GM11168 (cell line): ENCODE data around the gene MAP3K9.
"Not testable (repeated sequence)": the region's sequence is repeated elsewhere in the genome, so short reads cannot be mapped to it uniquely, and the experiment has no call there.

Source experiments
- in situ Hi-C: fragments of 300-500 bp; cut with MboI; formaldehyde crosslinking; loops from one replicate; pipeline ENCODE4 v1.12.0; 2022; ENCODE audit warnings: low sequenced_read_pairs; ENCODE audit not compliant: unreplicated experiment

Gene MAP3K9

GRCh38 chr14:70706177-70706576 lies 103.1 kb downstream of the MAP3K9 start:
- in situ Hi-C loops: no loop called here

GRCh38 chr14:70704960-70705359 lies 104.4 kb downstream of the MAP3K9 start:
- in situ Hi-C loops: no loop called here

GRCh38 chr14:70703621-70704168 lies 105.6 kb downstream of the MAP3K9 start:
- in situ Hi-C loops: not testable (repeated sequence)

GRCh38 chr14:70702161-70702560 lies 107.2 kb downstream of the MAP3K9 start:
- in situ Hi-C loops: no loop called here

GRCh38 chr14:70701610-70702009 lies 107.7 kb downstream of the MAP3K9 start:
- in situ Hi-C loops: no loop called here

GRCh38 chr14:70700955-70701585 lies 108.2 kb downstream of the MAP3K9 start:
- in situ Hi-C loops: no loop called here

- in situ Hi-C loops: no loop called here
These were observed 109.7 kb downstream of the MAP3K9 start for GRCh38 chr14:70699646-70700045.

GRCh38 chr14:70698288-70698687 lies 111.0 kb downstream of the MAP3K9 start:
- in situ Hi-C loops: no loop called here

GRCh38 chr14:70697701-70698100 lies 111.6 kb downstream of the MAP3K9 start:
- in situ Hi-C loops: no loop called here

GRCh38 chr14:70696026-70696425 lies 113.3 kb downstream of the MAP3K9 start:
- in situ Hi-C loops: no loop called here

GRCh38 chr14:70692210-70692609 lies 117.1 kb downstream of the MAP3K9 start:
- in situ Hi-C loops: no loop called here

- in situ Hi-C loops: no loop called here
These were observed 123.7 kb downstream of the MAP3K9 start for GRCh38 chr14:70685474-70686197.

GRCh38 chr14:70683983-70684382 lies 125.3 kb downstream of the MAP3K9 start:
- in situ Hi-C loops: no loop called here

GRCh38 chr14:70680748-70681147 lies 128.6 kb downstream of the MAP3K9 start:
- in situ Hi-C loops: no loop called here

GRCh38 chr14:70677341-70677740 lies 132.0 kb downstream of the MAP3K9 start:
- in situ Hi-C loops: no loop called here
